DMS79 treated with DMSO at 0.1 percent for 48 hours (cell line): ENCODE results near the gene LTBP1.
"Not testable (repeated sequence)": the region's sequence is repeated elsewhere in the genome, so short reads cannot be mapped to it uniquely, and the experiment has no call there.

Source experiments
- DNase-seq: peaks from one replicate; lab custom pipeline; 2025; lab: John Stamatoyannopoulos, UW

Gene LTBP1, protein sequence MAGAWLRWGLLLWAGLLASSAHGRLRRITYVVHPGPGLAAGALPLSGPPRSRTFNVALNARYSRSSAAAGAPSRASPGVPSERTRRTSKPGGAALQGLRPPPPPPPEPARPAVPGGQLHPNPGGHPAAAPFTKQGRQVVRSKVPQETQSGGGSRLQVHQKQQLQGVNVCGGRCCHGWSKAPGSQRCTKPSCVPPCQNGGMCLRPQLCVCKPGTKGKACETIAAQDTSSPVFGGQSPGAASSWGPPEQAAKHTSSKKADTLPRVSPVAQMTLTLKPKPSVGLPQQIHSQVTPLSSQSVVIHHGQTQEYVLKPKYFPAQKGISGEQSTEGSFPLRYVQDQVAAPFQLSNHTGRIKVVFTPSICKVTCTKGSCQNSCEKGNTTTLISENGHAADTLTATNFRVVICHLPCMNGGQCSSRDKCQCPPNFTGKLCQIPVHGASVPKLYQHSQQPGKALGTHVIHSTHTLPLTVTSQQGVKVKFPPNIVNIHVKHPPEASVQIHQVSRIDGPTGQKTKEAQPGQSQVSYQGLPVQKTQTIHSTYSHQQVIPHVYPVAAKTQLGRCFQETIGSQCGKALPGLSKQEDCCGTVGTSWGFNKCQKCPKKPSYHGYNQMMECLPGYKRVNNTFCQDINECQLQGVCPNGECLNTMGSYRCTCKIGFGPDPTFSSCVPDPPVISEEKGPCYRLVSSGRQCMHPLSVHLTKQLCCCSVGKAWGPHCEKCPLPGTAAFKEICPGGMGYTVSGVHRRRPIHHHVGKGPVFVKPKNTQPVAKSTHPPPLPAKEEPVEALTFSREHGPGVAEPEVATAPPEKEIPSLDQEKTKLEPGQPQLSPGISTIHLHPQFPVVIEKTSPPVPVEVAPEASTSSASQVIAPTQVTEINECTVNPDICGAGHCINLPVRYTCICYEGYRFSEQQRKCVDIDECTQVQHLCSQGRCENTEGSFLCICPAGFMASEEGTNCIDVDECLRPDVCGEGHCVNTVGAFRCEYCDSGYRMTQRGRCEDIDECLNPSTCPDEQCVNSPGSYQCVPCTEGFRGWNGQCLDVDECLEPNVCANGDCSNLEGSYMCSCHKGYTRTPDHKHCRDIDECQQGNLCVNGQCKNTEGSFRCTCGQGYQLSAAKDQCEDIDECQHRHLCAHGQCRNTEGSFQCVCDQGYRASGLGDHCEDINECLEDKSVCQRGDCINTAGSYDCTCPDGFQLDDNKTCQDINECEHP (N-terminal part only)

DNA sequence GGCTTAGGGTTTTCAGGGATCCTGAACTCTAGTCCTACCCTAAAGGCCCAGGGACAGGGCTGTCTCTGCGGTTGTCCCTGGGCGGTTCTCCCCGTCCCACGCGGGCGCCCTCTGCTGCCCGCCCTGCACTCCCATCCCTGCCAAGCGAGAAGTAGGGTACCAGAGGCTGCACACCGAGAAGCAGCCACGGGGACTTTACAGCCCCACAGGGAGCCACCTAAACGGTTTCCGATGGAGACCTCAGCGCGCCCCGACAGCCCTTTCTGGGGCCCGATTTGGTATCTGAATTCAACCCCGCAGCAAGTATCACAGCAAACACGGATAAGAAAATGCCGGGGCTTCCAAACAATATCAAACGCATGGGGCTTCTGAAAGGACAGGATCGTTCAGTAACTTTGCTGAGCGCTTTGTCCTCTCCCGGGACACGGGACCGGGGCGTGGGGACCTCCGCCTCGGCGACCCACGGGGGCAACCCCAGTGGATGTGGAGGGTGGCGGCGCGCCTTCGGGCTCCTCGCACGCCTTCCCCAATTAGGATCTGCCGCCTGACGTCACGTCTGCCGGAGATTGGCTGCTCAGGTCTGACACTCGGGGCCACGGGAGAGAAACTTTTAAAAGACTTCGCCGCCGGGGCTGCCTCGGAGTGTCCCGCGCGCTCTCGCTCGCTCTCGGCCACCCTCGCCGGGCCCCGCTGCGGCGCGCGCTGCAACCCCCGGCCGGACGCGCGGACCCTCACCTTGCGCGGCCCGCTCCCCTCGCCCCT, at the start of gene LTBP1:
TSS of gene LTBP1 (plus strand) at position 640 of the 762 bp plus-strand sequence. CDS start 372 bp downstream, outside the sequence.
- peak; percentile 54 for DNase-seq

DNA sequence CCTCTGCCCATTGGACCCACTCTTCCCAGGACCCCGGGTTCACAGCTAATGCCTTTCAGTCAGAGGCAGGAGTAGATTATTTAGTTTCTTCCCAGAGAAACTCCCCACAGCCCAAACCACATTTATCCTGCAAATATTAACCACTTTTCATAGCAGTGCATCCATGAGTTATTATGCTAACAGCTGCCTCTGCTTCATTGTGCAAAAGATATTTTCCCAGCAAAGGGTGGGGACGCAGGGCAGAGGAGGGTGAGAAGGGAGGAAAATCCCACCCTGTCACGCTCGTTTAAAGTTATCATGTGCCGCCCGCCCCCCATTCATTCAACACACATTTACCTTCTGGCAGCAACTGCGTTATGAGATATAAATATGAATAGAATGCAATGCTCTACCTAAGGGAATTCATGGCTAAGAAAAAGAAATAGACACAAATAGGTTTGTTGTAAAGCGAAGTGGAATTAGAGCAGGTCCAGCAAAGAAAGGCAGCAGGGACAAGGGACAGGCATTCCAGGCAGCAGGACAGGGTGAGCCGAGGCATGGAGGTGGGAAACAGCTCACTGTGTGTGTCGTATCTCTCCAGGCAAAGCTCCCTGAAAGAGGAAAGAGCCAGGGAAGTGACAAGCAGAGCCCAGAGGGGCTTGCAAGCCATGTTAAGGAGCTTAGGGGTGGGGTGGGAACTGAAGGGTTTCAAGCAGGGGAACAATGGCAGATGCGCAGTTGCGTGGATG, 46.3 kb upstream of the LTBP1 start:
- DNase-seq = no peak

DNA sequence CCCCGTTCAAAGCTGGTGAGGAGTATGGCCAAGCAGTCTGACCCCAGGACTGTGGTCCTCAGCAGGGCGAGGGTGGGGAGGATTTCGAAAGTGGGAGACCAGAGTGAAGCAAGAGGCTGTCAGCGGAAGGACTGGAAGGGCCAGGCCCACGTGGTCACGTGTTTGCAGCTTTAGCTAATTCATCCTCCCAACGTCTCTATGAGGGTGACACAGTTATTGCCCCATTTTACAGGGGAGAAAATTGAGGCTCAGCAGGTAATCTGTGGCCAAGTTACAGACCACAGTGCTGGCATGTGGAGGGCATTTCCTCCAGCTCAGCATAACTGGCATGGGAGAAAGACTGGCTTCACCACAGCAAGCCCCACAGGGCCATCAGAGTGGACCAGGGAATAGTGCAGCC, 45.4 kb upstream of the LTBP1 start:
- DNase-seq = no peak

DNA sequence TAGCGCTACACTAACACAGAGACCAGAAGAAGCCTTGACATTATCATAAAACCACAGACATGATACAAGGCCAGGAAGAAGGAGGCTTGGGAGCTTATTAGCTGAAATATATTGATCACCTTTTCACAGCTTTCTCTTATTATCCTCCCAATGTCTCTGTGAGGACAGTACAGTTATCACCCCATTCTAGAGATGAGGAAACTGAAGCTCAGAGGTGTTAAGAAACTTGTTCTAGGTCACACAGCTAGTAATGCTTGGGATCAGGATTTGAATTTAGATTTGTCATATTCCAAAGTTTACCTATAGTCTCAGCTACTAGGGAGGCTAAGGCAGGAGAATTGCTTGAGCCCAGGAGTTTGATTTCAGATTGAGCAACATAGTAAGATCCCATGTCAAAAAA, 44.6 kb upstream of the LTBP1 start:
- DNase-seq = no peak

DNA sequence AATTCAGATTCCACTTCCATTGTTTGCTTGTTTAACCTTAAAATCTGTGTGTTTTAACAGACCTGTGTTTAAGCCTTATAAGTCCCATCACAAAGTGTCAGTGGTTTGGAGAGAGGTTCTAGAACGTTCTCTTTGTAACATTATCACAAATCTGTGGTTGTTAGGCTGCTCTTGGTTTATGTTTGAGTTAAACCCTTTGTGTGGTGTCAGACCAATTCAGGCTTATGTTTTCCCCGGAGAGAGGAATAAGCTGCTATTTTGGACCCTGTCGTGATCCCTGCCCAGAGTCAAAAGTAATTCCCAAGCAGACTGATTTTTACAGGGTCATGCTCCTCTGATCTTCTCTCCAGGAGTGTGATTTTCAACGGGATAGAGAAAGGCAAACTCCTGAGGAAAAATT, 43.8 kb upstream of the LTBP1 start:
- no peak for DNase-seq

DNA sequence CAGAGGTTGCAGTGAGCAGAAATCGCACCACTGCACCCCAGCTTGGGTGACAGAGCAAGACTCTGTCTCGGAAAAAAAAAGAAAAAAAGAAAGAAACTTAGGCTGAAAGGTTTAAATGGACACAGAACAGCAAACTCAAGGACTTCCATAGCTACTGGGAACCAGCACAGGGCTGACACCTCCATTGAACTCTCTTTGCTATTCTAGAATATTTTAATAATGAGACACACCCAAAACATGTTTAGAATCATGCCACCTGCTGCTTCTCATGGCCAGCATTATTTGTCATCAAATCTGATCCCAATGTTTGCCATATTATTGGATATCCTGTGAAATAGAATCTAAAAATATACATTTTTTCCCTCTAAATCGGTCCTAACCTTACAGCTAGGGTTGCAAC, 42.7 kb upstream of the LTBP1 start:
- DNase-seq = no peak

DNA sequence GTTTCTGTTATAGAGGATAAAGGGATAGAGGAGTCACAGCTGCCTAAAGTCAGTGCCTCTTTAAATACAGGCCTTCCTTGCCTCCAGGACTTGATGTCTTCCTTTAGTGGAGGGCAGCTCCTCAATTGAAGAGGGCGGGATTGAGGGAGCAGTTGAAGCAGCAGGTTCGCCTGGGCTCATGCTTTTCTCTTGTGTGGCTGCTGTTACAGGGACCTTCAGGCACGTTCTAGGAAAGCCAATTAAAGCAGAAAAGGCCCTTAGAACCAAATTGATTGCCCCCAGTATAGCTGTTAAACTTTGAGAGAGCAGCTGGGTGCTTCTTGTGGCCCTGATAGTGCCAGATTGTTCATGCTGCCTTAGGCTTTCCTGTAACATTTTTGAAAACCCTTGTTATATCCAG, 42.0 kb upstream of the LTBP1 start:
- no peak for DNase-seq

DNA sequence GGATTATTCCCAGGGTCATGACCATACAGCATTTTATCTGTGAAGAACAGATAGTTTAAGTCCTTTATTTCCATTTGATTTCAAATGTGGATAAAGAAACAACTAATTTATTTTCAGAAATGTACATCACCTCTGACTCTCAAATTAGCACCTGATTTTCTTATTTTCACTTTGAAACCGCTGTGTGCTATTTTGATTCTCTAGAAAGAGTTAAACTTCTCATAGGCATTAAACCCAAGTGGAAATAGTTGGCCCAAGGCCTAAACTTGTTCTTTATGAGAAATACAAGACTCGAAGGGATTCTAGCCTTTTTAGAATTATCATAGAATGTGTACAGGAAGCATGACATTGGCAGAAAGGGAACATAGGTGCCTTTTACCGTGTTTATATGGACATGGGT, 41.5 kb upstream of the LTBP1 start:
- no peak for DNase-seq

DNA sequence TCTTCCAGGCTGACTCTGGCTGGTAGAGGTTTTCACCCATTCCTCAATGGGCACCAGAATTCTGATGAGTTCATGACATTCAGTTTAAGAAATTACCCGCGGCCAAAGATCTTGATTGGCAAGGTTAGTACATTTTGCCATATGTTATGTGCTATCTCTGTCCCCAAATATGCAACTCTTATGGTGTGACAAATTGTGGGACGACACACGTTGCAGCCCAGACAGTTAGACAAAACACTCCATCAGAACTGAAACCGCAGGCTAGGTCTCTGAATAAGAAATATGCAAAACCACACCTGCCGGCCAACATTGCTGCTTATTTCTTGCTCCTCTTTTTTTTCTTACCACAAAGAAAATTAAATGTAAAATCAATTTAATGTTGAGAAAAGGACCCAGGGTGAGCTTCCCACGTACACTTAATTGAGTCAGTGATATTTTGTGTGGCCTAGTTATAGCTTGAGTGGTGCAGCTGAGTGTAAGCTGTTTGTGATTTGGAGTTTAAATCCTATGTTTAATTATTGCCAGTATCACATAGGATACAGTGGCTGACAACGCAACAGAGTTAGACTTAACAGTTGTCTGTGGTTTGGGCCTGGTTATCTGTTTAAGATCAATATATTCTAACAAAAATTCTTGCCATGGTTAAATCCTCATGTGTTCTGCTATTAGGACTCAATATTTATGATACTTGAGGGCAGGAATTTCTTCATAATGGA, 35.7 kb upstream of the LTBP1 start:
- DNase-seq = no peak

DNA sequence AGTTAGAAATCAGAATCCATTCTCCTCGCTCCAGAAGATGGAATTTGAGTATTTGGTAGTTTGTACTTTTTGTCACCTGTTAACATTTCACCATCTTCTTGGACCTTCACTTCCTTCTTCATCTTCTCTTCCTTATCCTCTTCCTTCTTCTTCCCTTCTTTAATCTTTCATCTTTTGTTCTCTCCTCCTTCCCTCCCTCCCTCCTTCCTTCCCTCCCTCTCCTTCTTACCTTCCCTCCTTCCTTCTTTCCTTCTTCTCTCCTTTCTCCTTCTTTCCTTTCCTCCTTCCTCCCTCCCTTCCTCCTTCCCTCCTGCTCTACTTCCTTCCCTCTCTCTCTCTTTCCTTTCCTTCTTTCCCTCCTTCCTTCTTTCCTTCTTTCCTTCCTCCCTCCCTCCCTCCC, 31.1 kb upstream of the LTBP1 start:
- DNase-seq = no peak

DNA sequence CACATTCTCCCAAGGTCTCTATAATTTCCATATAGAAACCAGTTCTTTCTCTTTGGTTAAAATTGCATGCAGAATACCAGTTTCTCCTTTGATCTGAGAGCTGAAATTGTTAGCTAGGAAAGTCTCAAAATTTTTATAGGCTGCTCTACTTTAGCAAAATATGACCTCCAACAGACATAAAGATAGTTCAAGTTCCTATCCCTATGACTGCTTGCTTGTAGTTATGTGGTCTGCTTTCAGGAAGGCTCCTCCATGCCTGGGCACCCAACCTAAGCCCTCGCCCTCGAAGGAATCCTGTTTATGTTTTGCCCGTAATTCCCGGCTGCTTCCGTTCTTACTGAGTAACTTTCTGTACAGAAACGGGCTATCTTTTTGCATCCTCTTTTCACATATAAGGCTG, 28.0 kb upstream of the LTBP1 start:
- no peak for DNase-seq

DNA sequence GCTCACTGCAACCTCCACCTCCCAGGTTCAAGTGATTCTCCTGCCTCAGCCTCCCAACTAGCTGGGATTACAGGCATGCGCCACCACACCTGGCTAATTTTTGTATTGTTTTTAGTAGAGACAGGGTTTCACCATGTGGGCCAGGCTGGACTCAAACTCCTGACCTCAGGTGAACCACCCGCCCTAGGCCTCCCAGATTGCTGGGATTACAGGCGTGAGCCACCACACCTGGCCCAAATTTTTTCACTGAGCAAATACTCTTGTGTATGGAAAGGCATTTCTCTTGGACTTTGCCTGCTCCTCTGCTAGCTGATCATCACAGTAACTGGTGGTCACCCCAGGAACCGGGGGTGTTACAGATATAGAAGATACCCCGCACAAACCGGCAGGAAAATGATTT, 26.9 kb upstream of the LTBP1 start:
- not testable (repeated sequence) for DNase-seq

DNA sequence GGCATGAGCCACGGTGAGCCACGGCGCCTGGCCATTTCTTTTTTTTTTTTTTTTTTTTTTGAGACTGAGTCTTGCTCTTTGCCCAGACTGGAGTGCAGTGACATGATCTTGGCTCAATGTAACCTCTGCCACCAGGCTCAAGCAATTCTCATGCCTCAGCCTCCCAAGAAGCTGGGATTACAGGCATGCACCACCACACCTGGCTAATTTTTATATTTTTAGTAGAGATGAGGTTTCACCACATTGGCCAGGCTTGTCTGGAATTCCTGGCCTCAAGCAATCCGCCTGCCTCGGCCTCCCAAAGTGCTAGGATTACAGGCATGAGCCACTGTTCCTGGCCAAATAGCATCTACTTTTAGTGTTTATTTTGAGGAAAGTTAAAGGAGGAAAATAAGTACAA, 25.3 kb upstream of the LTBP1 start:
- not testable (repeated sequence) for DNase-seq

DNA sequence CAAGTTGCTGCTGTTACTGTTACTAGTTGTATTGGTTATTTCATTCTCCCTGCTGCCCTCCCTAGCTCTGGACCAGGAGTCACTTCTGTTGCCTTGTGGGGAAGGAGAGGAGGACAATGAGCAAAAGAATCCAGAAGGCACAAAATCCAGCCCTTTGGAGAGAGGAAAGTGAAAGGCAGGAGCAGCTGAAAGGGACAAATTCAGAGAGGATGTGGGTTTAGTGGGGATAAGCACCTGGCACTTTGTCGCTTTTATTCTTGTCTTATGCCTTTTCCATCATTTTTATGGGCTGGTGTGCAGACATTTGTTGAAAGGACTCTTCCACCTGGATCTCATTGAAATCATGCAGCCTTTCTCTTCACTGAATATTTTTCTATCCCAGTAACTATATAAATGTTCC, 24.3 kb upstream of the LTBP1 start:
- no peak for DNase-seq

DNA sequence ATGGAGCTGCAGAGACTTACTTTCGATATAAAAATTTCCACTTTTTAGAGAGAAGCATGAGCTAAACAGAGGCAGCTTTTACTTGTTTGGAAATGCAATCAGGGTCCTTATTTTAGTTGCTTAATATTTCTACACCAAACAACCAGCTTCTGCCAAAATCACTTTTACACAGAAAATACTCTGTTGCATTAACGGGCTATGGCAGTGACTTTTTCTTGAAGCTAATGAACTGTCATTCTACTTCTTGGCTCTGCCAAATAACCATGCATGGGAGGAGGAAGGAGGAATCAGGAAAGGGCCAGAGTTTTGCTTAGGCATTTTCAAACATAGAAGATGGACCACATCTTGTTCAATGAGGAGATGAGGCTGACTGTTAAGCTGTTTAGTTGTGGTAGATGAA, 23.6 kb upstream of the LTBP1 start:
- no peak for DNase-seq

DNA sequence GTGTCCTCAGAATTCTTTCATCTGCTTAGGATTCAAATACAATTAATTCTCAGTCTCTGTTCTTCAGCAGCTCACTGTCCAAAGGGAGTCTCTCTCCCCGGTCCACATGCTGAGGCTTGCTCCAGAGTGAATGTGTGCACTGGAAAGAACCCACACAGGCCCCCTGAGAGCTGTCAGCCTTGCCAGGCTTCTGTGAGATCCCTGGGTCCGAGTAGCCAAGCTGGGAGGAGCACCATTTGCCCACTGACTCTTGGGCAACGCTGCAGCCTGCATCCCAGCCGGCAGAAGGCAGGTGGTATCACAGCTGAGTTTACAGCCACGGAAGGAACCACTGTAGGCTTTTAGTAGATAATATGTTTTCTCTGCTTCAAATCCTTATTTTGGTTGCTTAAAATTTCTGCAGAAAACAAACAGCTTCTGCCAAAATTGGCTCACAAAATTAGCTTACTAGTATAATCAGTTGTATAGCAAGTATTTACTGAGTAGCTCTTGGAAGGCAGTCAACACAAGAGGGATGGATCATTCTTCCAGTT, 21.4 kb upstream of the LTBP1 start:
- no peak for DNase-seq

DNA sequence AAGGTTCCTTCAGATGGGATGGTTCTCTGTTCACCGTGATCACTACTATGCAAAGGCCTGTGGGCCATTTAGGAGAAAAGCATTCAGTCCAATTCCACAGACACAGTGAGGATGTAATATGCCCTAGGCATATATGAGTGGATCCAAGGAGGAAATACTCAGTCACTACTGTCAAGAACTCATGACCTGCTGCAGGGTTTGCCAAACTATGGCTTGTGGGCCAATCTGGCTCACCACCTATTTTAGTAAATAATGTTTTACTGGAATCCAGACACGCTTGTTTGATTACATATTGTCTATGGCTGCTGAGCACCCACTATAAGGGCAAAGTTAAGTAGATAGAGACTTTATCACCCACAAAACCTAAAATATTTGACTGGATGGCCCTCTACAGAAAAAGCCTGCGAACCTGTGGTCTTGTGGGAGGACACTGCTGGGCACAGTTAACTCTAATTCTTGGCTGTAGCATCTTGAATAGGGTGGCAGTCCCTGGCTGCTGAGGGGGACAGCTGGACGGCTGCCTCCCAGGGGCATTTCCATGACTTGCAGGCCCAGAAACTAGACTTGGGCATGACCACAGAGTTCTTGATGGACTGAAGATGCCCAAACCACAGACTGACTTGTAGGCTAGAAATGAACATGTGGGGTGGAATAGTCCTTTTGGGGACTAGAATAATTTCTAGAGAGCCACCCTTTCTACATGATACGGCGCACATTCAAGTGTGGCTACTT, 20.6 kb upstream of the LTBP1 start:
- no peak for DNase-seq

DNA sequence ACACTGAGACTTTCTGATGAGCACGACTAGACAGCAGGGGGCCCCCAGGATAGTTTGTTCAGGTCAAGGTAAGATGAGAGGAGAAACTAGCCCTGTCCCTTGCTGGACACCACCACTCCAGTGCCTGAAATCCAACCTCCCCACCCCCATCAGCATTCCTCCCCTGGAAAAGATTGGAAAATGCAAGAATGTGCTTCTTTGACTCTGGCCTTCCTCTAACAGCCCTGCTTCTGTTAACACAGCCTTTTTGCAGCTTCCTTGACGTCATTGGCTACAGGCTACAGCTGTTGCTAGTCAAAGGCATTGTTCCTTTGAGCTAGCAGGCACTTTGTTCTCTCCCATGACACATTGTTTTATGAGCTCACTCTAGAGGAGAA, 20.1 kb upstream of the LTBP1 start:
- DNase-seq = no peak

DNA sequence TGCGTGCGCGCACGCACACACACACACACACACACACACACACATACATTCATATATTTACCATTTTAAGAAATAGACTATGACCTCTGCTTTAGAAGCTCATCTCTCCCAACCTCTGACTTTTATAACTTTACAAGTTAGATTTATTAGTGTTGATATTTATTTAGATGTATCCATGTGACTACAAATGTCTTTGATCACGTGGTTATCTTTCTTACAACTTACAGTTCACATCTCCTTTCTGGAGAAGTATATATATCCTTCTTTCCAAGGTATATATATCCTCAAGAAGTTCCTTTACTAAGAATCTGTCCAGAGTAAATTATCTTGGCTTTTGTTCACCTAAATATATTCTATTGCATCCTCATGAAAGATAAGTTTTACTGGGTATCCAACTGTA, 16.3 kb upstream of the LTBP1 start:
- no peak for DNase-seq

DNA sequence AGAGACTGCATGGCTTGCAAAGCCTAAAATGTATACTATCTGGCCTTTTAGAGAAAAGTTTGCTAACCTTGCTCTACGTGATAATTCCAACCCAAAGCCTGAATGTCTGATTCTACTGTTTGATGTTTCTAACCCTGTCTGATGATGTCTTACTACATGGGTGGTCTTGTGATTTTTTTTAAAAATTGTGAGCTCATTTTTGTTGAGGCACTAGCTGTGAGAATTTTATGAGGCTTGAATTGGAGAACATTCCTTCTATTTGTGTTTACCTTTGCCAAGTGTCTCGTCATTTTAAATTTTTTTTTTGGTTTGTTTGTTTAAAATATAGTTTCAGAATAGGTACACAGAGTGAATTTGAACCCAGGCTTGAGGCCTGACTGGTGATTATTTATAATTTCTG, 15.2 kb upstream of the LTBP1 start:
- no peak for DNase-seq
